Thyroid gland (tissue), 4 donors: ENCODE data around the gene FANCC. TPM values are rescaled to one million over a fixed set of nuclear protein-coding genes. Genes with fewer than 3 reads are reported as not detected.

Source experiments
- DNase-seq, 2 donors: peaks; one replicate each; pipeline ENCODE4 v3.0.0-alpha.2; 2019
- H3K27ac ChIP-seq, 3 donors: fragments of 200-600 bp; sonication (generic); 1 replicate in 2 of 3; 2 replicates in 1 of 3; pipeline ENCODE4 v1.5.1; 2016 to 2019; ENCODE audit warnings: mild to moderate bottlenecking in 1 of 3, moderate library complexity in 1 of 3
- H3K27me3 ChIP-seq: fragments of 200-600 bp; sonication (generic); one replicate; pipeline ENCODE4 v1.5.1; 2019
- H3K36me3 ChIP-seq, 2 donors: fragments of 200-600 bp; sonication (generic); one replicate each; pipeline ENCODE4 v1.5.1; 2016 to 2019
- H3K4me1 ChIP-seq, 2 donors: fragments of 200-600 bp; sonication (generic); one replicate each; pipeline ENCODE4 v1.5.1; 2017 to 2019
- H3K4me3 ChIP-seq, 3 donors: fragments of 200-600 bp; sonication (generic); replicated peaks in 1 of 3; 1 replicate in 2 of 3; 2 replicates in 1 of 3; pipeline ENCODE4 v1.5.1; 2016; ENCODE audit warnings: mild to moderate bottlenecking in 1 of 3
- H3K9me3 ChIP-seq: fragments of 200-600 bp; sonication (generic); one replicate; pipeline ENCODE4 v1.5.1; 2017
- CTCF ChIP-seq, 6 experiments: fragments of 200-600 bp in 3 of 6; fragments of 450-650 bp in 3 of 6; sonication (generic) in 3 of 6; IDR thresholded peaks; one replicate each; pipeline ENCODE4 v1.5.1; 2016 to 2019; ENCODE audit warnings: antibody characterized with exemption in 6 of 6, mild to moderate bottlenecking in 2 of 6, inconsistent platforms in 1 of 6, moderate library complexity in 1 of 6
- POLR2A ChIP-seq, 2 donors: fragments of 450-650 bp; IDR thresholded peaks; one replicate each; pipeline ENCODE4 v1.6.1; 2017; ENCODE audit warnings: antibody characterized with exemption in 2 of 2, mild to moderate bottlenecking in 2 of 2, moderate library complexity in 1 of 2
- WGBS, 2 donors: methylation state at CpG; one replicate each; pipeline ENCODE4 v1.1.5; 2017; 5-methylcytosine and 5-hydroxymethylcytosine counted together
- intact Hi-C: fragments of 100-400 bp; cut with DNase I; formaldehyde crosslinking; loops from one replicate; pipeline ENCODE4 v1.15.1; 2023
- total RNA-seq, 4 donors: library from RNA; depleted of rRNA; stranded (reverse); fragments of >200 nt; gene quantifications; one replicate each; pipeline ENCODE4 v1.2.3, GENCODE V29; 2016

FANCC gene
- total RNA-seq, 4 donors from 2014 or later: 13.9 to 15.0 (median 14.2) TPM

DNA sequence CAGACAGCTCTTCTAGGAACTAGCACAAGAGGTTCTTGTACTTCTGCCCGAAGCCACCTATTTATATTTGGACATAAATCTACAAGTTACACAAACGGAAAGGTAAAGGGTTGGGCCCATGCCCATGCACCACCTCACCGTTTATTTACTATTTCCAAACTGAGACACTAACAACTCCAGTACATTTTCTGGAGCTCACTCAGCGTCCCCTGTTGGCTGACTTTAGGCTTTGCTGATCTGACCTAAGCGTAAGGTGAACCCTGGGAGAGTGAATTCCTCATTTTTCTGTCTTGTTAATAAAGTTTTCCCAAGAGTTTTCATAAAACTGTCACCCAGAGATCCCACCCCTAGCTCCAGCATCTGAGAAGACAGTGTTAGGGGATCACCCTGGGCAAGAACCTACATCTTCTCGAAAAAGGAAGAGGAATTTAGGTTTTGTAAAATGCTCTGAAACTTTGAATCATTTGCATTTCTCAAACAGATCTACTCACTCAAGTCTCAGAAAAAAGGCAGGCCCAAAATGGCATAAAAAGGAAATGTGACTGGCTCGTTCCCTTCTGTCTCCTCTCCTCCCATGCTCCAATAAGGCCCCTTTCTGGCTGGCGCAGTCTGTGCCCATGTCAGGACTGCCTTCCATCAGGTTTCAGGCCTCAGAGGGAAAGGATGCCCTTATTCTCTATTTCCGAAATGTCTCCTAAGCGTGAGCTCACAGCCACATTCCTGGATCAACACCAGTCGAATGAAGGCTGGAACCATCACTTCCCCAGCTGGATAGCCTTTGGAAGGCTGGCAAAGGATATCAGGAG is 201.3 kb downstream of the FANCC start:
- intact Hi-C loops: no loop called here
- TF ChIP-seq POLR2A (IDR thresholded peaks at IDR 0.05) (no peak), CTCF (IDR thresholded peaks at IDR 0.05) (no peak)
- no peak for DNase-seq
- H3K4me1 ChIP-seq: no peaks in the 10 kb centered on the region
- H3K27me3 ChIP-seq: no peaks in the 10 kb centered on the region
- H3K9me3 ChIP-seq: no peaks in the 10 kb centered on the region
- H3K27ac ChIP-seq: no peak overlapping the region
- no peak overlapping the region for H3K4me3 ChIP-seq
- WGBS, 2 donors: 89 to 91% methylated on average over 11 of the region's 11 CpGs
- H3K36me3 ChIP-seq: no peaks in the 10 kb centered on the region

GRCh38 chr9:95115104-95115503 is 202.4 kb downstream of the FANCC start:
- Histone ChIP-seq H3K4me3 (no peak overlapping the region), H3K27me3 (no peaks in the 10 kb centered on the region), H3K9me3 (no peaks in the 10 kb centered on the region), H3K27ac (no peak overlapping the region), H3K4me1 (no peaks in the 10 kb centered on the region), H3K36me3 (no peaks in the 10 kb centered on the region)
- intact Hi-C loops: no loop called here
- DNase-seq: no peak
- 95 to 97% methylated on average over 6 of the region's 6 CpGs for WGBS, 2 donors
- TF ChIP-seq CTCF (IDR thresholded peaks at IDR 0.05): no peak
- no peak for TF ChIP-seq POLR2A (IDR thresholded peaks at IDR 0.05)

DNA sequence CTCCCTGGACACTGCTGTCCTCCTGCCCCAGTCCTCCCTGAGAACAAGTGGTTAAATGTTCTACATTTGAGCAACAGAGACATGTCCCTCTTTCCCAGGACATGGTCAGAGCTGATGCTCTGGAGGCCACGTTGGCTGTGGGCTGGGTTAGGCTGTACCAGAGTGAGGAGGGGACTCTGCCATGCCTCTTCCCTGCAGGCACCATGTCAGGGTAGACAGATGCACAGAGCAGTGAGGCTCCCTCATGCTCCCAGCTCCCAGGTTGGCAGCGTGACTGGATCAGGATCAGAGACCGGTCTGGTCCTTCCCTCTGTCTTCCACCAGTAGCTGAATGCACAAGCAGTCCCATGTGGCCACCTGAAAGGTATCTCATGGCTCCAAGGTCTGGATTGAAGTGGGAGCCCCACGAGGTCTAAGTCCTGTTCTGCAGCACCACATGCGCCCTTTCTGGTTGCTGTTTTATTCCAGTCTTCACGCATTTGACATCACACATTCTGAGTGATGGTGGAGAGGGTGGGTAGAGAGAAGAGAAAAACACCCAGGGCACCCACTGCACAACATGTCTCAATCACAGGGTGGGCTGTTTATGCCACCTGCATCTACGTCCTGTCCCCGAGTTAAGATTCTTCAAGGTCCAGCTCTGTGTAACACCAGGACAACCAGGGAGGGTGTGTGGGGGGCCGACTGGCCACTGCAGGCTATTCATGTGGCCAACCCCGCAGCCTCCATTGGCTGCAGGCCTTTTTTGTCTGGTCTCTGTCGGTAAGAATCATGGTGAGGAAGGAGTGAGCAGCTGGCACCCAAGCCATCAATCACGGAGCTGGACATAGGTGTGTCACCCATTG is 204.9 kb downstream of the FANCC start:
- Histone ChIP-seq H3K27me3 (no peaks in the 10 kb centered on the region), H3K4me3 (no peak overlapping the region), H3K9me3 (no peaks in the 10 kb centered on the region), H3K27ac (no peak overlapping the region), H3K36me3 (no peaks in the 10 kb centered on the region), H3K4me1 (peaks cover 3 to 6% of the 10 kb centered on the region in 2 donors)
- intact Hi-C loops: no loop called here
- WGBS, 2 donors: 93 to 97% methylated on average over 12 of the region's 12 CpGs
- no peak for DNase-seq
- no peak for TF ChIP-seq CTCF (IDR thresholded peaks at IDR 0.05)

DNA sequence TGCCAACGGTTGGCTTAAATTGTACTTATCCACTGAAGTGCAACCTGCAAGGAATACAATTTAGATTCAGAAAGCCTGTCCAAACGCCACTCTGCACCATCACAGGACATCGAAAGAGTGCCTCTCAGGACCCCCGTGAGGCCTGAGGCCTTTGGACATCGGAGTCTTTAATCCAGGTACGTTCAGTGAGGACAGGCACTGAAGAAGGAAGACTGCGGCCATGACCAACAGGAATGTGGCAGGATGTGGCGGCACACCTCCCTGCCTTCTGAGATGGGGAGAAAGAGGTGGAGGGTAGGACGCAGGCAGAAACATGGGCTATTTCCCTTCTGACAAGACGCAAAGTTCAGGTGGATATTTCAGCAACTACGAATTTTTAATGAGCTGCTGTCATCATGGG is 205.8 kb downstream of the FANCC start:
- Histone ChIP-seq H3K27me3 (no peaks in the 10 kb centered on the region), H3K4me1 (peaks cover 12 to 15% of the 10 kb centered on the region in 2 donors), H3K4me3 (no peak overlapping the region), H3K9me3 (no peaks in the 10 kb centered on the region), H3K27ac (no peak overlapping the region), H3K36me3 (no peaks in the 10 kb centered on the region)
- 73% methylated on average over 11 of the region's 11 CpGs for WGBS, 2 donors
- TF ChIP-seq POLR2A (IDR thresholded peaks at IDR 0.05) (no peak), CTCF (IDR thresholded peaks at IDR 0.05) (no peak)
- intact Hi-C loops: no loop called here
- DNase-seq: no peak
